COLO668 (cell line): Measurements from ENCODE around the gene ZNF341.
"Not testable (repeated sequence)": the region's sequence is repeated elsewhere in the genome, so short reads cannot be mapped to it uniquely, and the experiment has no call there.

ENCODE experiments used
- DNase-seq: peaks from one replicate; lab custom pipeline; 2025; ENCODE audit not compliant: unreplicated experiment; lab: John Stamatoyannopoulos, UW

Gene ZNF341

GRCh38 chr20:33731693-33732165, at the start of gene ZNF341:
Gene ZNF341 (plus strand): TSS chr20:33731996. CDS start chr20:33732022, 26 bp downstream.
- DNase-seq = peak; percentile 99

GRCh38 chr20:33684533-33685327, 47.1 kb upstream of the ZNF341 start:
- peak; percentile 82 for DNase-seq

- DNase-seq = peak; percentile 87
Measured at GRCh38 chr20:33685328-33686099, 46.3 kb upstream of the ZNF341 start.

- DNase-seq = peak; percentile 99
Measured at GRCh38 chr20:33686100-33686983, 45.5 kb upstream of the ZNF341 start, which contains the start of gene E2F1. Gene E2F1 (minus strand): TSS chr20:33686385. CDS start chr20:33686264, 121 bp downstream.

DNA sequence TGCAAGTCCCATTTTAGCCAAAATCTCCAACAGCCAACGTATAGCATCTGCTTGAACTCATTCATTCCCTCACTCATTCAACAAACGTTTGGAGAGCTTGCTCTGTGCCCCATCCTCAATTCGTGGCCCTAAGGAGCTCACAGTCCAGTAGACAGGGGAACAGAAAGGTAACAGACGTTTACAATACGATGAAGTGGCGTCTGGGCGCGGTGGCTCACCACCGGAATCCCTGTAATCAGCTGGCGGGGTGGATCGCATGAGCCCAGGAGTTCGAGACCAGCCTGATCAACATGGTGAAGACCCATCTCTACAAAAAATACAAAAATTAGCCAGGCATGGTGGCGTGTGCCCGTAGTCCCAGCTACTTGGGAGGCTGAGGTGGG, 44.8 kb upstream of the ZNF341 start:
- DNase-seq = no peak

- no peak for DNase-seq
Measured at GRCh38 chr20:33687370-33687915, 44.4 kb upstream of the ZNF341 start.

DNA sequence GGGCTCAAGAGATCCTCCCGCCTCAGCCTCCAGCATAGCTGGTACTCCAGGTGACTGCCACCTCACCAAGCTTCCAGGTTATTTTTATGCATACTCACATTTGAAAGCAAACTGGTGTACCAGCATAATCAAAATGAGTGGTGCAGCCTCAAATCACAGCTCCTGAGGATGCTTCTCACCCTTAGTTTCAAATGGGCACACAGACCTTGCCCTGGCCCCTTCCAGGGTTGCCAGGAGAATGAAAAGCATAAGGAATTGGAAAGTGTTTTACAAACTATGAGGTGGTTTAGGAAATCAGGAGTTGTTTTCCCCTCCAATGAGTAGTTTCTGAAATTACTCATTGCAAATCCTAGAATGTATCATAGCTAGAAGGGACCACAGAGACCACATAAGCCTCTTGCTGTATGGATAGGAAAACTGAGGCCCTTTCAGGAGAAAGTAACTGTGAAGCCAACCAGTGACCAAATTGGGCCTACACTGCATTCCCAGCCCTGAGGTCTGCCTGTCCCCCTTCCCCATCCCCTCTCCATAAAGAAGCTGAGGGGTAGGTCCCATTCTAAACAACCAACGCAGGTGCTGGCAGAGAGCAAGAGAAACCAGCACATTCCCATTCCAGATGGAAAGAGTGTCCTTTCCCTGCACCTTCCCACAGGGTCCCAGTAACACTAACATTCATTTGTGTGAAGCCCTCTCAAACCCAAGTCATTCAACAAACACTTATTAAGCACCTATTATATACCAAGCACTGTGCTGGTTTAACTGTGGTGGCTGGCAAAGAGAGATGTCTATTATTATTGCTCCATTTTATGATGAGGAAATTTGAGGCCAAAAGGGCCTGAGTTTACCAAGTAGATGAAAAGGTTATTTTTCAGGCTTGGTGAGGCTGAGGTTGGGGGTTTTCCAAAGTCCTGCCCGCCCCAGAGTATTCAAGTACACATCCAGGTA, 43.5 kb upstream of the ZNF341 start:
- DNase-seq = no peak

DNA sequence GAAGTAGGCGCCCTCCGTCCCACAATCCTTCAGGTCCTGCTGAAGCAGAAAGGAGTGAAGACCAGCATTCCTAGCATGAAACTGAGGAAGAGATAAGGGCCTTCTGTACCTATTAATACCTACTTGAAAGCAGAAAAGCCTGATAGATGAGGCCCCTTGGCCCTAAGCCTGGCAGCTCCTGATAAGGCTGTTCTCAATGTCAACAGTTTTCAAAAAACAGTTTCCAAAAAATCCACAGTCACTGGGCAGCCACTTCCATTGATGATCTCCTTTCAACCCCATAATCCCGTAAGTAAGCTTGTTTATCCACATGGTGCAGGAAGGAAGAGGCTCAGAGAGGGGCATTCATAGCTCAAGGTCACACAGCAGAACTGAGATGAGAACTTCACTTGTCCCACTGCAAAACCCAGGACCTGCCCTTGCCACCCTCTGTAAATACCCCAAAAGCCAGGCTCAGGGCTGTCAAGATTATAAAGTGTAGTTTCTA, 42.8 kb upstream of the ZNF341 start:
- DNase-seq = no peak

GRCh38 chr20:33689493-33689892, 42.3 kb upstream of the ZNF341 start:
- no peak for DNase-seq

DNA sequence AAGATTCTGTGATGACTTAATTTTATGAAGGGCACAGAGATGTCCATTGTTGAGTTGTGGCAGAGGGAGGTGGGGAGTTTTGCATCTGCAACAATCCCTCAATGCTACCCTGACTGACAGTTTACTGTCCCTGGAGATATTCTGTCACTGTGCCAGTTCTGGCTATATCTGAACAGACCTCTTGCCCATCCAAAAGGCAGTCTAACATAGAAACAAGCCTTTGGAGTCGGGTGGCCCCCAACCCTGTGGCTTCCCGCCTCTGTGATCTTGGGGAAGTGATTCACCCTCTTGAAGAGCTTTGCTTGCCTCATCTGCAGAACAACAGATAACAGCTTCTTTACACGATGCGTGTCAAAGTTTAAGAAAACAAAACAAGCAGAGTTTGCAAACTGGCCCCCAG, 41.8 kb upstream of the ZNF341 start:
- DNase-seq = no peak

- DNase-seq = no peak
Measured at GRCh38 chr20:33693289-33693688, 38.5 kb upstream of the ZNF341 start.

GRCh38 chr20:33693741-33694638, 37.8 kb upstream of the ZNF341 start:
- no peak for DNase-seq

DNA sequence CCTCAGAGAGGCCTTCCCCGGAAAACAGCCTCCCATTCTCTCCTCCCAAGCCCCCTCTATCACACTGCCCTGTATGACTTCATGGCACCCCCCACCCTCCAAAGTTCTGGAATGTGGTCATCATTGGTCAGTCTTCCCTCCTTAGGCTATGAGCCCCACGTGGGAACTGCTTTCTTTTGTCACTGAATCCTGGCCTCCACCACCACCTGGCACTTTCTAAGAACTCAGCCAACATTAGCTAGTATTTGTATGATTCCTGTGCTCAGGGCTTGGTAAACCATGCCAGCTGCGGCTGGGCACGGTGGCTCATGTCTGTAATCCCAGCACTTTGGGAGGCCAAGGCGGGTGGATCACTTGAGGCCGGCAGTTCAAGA, 37.2 kb upstream of the ZNF341 start:
- no peak for DNase-seq

DNA sequence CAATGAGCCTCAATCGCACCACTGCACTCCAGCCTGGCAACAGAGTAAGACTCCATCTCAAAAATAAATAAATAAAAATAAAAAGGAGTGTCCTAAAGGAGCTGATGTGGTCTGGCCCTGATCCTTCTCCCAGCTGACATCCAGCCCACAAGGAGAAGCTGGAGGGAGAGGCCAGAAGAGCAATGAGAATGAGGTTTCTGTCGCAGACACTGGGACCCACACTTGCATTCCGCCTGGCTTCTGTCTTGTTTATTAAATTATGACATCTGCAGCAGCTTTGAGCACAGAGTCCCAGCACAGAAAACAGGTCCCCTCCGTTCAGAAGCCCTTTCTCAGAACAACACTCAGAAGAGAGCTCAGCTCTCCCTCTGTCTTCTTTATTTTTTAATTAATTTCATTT, 35.3 kb upstream of the ZNF341 start:
- no peak for DNase-seq

GRCh38 chr20:33697129-33697528, 34.7 kb upstream of the ZNF341 start:
- no peak for DNase-seq

- DNase-seq = not testable (repeated sequence)
Measured at GRCh38 chr20:33698966-33699365, 32.8 kb upstream of the ZNF341 start.

GRCh38 chr20:33700696-33701441, 30.9 kb upstream of the ZNF341 start:
- not testable (repeated sequence) for DNase-seq
